UCSD-AML1 (cell line): ENCODE data around the gene TTC23.

Source experiments
- DNase-seq: peaks from one replicate; lab custom pipeline; 2025; ENCODE audit not compliant: unreplicated experiment; lab: John Stamatoyannopoulos, UW

The TTC23 gene

GRCh38 chr15:99165956-99166689 is 83.3 kb downstream of the TTC23 start:
- no peak for DNase-seq

GRCh38 chr15:99165020-99165790 is 84.2 kb downstream of the TTC23 start:
- DNase-seq, result no peak

GRCh38 chr15:99164119-99164518 is 85.3 kb downstream of the TTC23 start:
- DNase-seq, result no peak

GRCh38 chr15:99163271-99164062 is 85.9 kb downstream of the TTC23 start:
- no peak for DNase-seq

GRCh38 chr15:99158626-99159412 is 90.6 kb downstream of the TTC23 start:
- DNase-seq, result no peak

GRCh38 chr15:99157456-99157855 is 91.9 kb downstream of the TTC23 start:
- DNase-seq, result no peak

GRCh38 chr15:99155961-99156443 is 93.4 kb downstream of the TTC23 start:
- DNase-seq, result no peak

- no peak for DNase-seq
Observed at GRCh38 chr15:99154271-99154670, 95.1 kb downstream of the TTC23 start.

GRCh38 chr15:99153026-99153535 is 96.3 kb downstream of the TTC23 start:
- DNase-seq, result no peak

GRCh38 chr15:99151156-99151555 is 98.2 kb downstream of the TTC23 start:
- no peak for DNase-seq

GRCh38 chr15:99149366-99149765 is 100.0 kb downstream of the TTC23 start:
- no peak for DNase-seq

- DNase-seq, result no peak
Observed at GRCh38 chr15:99148851-99149276, 100.5 kb downstream of the TTC23 start.

- DNase-seq, result no peak
Observed at GRCh38 chr15:99146661-99147060, 102.7 kb downstream of the TTC23 start.

GRCh38 chr15:99145778-99146177 is 103.6 kb downstream of the TTC23 start:
- DNase-seq, result no peak

- DNase-seq, result no peak
Observed at GRCh38 chr15:99145005-99145404, 104.4 kb downstream of the TTC23 start.

- no peak for DNase-seq
Observed at GRCh38 chr15:99143655-99144610, 105.4 kb downstream of the TTC23 start.

- no peak for DNase-seq
Observed at GRCh38 chr15:99143242-99143641, 106.1 kb downstream of the TTC23 start.

GRCh38 chr15:99142562-99142961 is 106.8 kb downstream of the TTC23 start:
- DNase-seq, result no peak

- no peak for DNase-seq
Observed at GRCh38 chr15:99141943-99142342, 107.4 kb downstream of the TTC23 start.
